Measurements from ENCODE around the gene SUPT3H. TPM values are rescaled to one million over a fixed set of nuclear protein-coding genes. Genes with fewer than 3 reads are reported as not detected.

Gene SUPT3H
- total RNA-seq, 1 donor from 2014 or later = 6.7 TPM

DNA sequence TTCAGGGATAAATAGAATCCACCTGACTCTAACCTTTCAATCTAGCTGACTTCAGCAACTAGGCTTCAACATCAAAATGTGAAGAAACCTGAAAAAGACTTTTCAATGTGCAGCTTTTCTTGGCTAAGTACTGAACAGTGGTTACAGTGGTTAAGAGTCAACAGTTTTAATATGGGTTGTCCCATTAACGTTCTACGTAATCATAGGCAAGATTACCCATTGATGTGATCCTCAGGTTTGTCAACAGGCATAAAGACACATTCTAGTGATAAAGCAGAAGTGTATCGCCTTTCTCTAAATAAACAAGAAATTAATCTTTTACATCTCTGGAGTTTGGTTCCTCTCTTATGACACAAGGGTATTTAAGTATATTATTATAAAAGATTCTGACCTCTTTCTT lies 203.7 kb downstream of the SUPT3H start:
- intact Hi-C loops (cut with DNase I) = no loop called here
- DNase-seq (no peak), ATAC-seq (no peak)
- H3K36me3 ChIP-seq = no peaks in the 10 kb centered on the region
- no peaks in the 10 kb centered on the region for H3K9me3 ChIP-seq
- H3K4me3 ChIP-seq = no peak overlapping the region
- TF ChIP-seq, protein P1, sequence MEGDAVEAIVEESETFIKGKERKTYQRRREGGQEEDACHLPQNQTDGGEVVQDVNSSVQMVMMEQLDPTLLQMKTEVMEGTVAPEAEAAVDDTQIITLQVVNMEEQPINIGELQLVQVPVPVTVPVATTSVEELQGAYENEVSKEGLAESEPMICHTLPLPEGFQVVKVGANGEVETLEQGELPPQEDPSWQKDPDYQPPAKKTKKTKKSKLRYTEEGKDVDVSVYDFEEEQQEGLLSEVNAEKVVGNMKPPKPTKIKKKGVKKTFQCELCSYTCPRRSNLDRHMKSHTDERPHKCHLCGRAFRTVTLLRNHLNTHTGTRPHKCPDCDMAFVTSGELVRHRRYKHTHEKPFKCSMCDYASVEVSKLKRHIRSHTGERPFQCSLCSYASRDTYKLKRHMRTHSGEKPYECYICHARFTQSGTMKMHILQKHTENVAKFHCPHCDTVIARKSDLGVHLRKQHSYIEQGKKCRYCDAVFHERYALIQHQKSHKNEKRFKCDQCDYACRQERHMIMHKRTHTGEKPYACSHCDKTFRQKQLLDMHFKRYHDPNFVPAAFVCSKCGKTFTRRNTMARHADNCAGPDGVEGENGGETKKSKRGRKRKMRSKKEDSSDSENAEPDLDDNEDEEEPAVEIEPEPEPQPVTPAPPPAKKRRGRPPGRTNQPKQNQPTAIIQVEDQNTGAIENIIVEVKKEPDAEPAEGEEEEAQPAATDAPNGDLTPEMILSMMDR (IDR thresholded peaks at IDR 0.05) = no peak
- H3K4me1 ChIP-seq = no peaks in the 10 kb centered on the region
- H3K27me3 ChIP-seq (ENCODE audit: low read depth) = no peaks in the 10 kb centered on the region
- no peak overlapping the region for H3K27ac ChIP-seq

DNA sequence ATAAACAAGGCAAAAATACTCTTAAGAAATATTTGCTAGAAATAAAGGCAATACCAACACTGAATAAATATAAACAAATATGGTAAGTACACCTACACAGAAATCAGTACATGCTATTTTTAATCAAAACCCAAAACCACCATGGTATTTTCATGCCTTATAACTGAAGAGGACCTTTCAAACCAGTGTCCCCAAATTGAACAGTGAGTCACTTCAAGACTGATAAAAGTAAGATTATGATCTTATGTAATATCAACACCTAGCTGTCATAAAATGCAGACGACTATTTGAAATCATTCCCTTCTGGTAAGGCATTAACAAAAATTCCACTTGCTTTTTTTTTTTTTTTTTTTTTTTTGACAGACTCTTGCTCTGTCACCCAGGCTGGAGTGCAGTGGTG lies 206.4 kb downstream of the SUPT3H start:
- no peak for DNase-seq
- intact Hi-C loops (cut with DNase I) = no loop called here
- no peaks in the 10 kb centered on the region for H3K9me3 ChIP-seq
- no peak for ATAC-seq
- no peak overlapping the region for H3K27ac ChIP-seq
- TF ChIP-seq, protein P1 (IDR thresholded peaks at IDR 0.05) = no peak
- H3K4me1 ChIP-seq = no peaks in the 10 kb centered on the region
- H3K4me3 ChIP-seq = no peak overlapping the region
- H3K36me3 ChIP-seq = no peaks in the 10 kb centered on the region
- H3K27me3 ChIP-seq (ENCODE audit: low read depth) = no peaks in the 10 kb centered on the region

DNA sequence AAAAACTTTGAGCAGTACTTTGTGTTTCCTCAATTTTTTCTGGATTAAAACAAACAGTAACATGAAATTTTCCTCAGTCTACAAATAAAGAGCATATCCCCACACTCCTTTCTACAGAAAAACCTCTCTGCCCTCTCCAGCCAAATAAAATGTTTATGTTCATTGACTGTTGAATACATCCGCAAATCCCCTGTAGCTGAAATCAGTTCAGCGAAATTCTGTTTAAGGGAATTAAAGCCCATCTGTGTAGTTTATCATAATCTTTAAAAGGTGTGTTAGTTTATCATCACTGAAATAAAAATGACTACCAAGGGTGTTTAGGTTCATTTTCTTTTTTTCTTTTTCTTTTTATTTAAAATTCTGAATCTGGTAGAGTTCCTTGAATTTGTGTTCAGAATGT lies 207.4 kb downstream of the SUPT3H start:
- Histone ChIP-seq H3K4me3 (no peak overlapping the region), H3K36me3 (no peaks in the 10 kb centered on the region), H3K9me3 (no peaks in the 10 kb centered on the region), H3K4me1 (no peaks in the 10 kb centered on the region), H3K27me3 (ENCODE audit: low read depth) (no peaks in the 10 kb centered on the region), H3K27ac (no peak overlapping the region)
- DNase-seq (no peak), ATAC-seq (no peak)
- TF ChIP-seq, protein P1 (IDR thresholded peaks at IDR 0.05) = no peak
- intact Hi-C loops (cut with DNase I) = no loop called here

DNA sequence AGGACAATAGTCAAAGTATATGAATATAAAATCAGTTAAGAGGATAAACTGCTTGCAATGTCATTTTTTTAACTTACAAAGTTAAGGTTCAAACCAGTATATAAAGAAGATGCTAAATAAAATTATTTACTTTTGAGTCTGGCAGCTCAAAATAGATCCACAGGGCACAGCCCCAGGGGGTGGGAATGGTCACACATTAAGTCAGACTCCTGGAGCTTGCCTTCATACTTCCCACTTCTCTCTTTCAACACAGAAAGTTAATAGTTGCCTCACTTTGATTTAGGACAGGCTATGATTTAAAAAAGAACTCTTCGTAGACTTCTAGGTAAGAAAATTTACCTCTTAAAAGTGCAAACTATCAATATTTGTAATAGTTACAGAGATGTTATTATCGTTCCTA lies 207.9 kb downstream of the SUPT3H start:
- intact Hi-C loops (cut with DNase I) = no loop called here
- DNase-seq (no peak), ATAC-seq (no peak)
- no peaks in the 10 kb centered on the region for H3K36me3 ChIP-seq
- TF ChIP-seq, protein P1 (IDR thresholded peaks at IDR 0.05) = no peak
- no peak overlapping the region for H3K4me3 ChIP-seq
- H3K9me3 ChIP-seq = no peaks in the 10 kb centered on the region
- H3K27ac ChIP-seq = no peak overlapping the region
- no peaks in the 10 kb centered on the region for H3K27me3 ChIP-seq (ENCODE audit: low read depth)
- no peaks in the 10 kb centered on the region for H3K4me1 ChIP-seq

DNA sequence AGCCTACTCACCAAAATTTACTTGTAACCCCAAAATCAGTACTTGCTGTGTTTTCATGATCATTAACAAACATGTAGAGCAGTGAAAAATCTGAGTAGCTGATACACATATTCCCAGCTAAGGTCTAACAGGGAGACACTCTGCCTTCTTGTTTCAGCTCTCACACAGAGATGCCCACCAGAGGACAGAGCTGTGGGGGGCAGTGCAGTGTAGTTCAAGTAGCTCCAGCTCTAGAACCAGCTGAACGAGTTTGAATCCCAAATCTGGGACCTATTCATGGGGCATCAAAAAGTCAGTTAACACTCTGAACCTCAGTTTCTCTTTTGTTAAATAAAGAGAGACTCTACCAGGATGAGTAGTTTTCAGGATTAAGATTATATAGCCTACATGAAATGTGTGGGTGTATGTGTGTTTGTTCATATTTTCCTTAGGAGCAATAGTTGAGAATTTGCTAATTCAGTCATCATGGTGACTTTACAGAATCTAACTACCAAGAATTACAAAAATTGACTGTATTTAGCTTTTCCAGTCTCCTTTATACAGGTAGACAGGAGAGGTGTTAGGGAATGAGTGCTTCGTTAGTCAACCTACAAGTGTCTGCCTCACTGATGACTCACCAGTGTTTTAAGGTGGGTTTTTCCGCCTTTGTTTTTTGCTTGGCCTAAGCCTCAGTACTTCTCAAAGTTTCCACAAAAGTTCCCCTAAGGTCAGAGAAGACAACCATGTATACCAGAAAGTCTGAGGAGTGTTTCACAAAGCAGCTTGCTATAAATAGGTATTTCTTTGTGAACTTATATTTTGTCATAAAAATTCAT lies 213.6 kb downstream of the SUPT3H start:
- Histone ChIP-seq H3K9me3 (no peaks in the 10 kb centered on the region), H3K4me3 (no peak overlapping the region), H3K36me3 (no peaks in the 10 kb centered on the region), H3K4me1 (no peaks in the 10 kb centered on the region), H3K27me3 (ENCODE audit: low read depth) (no peaks in the 10 kb centered on the region), H3K27ac (no peak overlapping the region)
- intact Hi-C loops (cut with DNase I) = no loop called here
- DNase-seq (no peak), ATAC-seq (no peak)
- TF ChIP-seq, protein P1 (IDR thresholded peaks at IDR 0.05) = no peak
